Panc1 (cell line): ENCODE measurements around the gene MRPL21.

Experiments used
- POLR2AphosphoS5 ChIP-seq: IDR thresholded peaks from 2 replicates; pipeline ENCODE4 v1.6.1; 2012; ENCODE audit warnings: mild to moderate bottlenecking, low read depth, low read length, moderate library complexity
- TCF7L2 ChIP-seq: IDR thresholded peaks from 2 replicates; pipeline ENCODE4 v1.6.1; 2011; ENCODE audit warnings: mild to moderate bottlenecking, low read depth, low read length, inconsistent platforms
- TF ChIP-seq, protein P1 (sequence below): fragments of 450-650 bp; IDR thresholded peaks from 2 replicates; pipeline ENCODE4 v1.5.1; 2017; ENCODE audit warnings: mild to moderate bottlenecking

DNA sequence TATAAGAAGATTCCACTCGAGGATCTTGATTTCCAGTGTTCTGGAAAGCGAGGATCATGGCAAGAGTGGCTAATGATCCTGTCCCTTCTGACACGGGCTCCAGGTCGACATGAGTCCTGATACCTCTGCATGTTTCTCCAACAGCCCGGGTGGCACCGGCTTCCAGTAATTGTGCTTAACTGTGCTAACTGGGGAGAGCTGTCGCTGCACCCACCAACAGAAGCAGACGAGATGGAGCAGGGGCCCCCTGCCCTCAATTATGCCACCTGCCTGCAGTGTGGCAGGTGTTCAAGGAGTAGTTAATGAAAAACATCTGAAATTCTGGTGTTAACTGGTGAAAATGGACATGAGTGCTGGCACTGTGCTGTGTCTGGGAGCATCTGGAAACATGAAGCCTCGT, 6.2 kb downstream of the MRPL21 start:
- TF ChIP-seq TCF7L2 (no peak), POLR2AphosphoS5 (0 out of 2 replicates have a peak, but pooled peaks have one; percentile 0)
- TF ChIP-seq, protein P1, sequence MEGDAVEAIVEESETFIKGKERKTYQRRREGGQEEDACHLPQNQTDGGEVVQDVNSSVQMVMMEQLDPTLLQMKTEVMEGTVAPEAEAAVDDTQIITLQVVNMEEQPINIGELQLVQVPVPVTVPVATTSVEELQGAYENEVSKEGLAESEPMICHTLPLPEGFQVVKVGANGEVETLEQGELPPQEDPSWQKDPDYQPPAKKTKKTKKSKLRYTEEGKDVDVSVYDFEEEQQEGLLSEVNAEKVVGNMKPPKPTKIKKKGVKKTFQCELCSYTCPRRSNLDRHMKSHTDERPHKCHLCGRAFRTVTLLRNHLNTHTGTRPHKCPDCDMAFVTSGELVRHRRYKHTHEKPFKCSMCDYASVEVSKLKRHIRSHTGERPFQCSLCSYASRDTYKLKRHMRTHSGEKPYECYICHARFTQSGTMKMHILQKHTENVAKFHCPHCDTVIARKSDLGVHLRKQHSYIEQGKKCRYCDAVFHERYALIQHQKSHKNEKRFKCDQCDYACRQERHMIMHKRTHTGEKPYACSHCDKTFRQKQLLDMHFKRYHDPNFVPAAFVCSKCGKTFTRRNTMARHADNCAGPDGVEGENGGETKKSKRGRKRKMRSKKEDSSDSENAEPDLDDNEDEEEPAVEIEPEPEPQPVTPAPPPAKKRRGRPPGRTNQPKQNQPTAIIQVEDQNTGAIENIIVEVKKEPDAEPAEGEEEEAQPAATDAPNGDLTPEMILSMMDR = no peak
